GM18519 (cell line): ENCODE data around the gene ABCD1.
"Not testable (repeated sequence)": the region's sequence is repeated elsewhere in the genome, so short reads cannot be mapped to it uniquely, and the experiment has no call there.

ENCODE experiments used
- ATAC-seq: cut with Tn5 transposase; IDR thresholded peaks from one replicate; pipeline ENCODE4 v1.9.1; 2021; ENCODE audit warnings: mild to moderate bottlenecking, moderate library complexity; ENCODE audit not compliant: unreplicated experiment, low FRiP score

Gene ABCD1

DNA sequence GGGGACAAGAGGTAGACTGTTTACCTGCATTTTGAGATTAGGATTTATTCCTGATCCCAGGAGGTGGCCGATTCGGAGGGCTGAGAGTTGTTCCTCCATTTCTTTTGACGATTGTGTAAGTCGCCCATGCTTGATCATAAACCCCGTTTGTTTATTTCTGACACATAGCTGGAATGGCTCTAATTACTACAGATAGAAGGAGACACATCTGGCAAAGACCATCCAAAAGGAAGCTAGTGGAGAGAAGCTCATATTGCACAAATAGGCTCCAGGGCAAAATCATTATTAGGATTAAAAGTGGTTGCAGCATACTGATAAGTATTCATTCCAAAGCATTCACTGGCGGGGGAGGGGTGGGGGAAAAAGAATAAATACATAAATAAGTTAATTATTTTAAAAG lies 22.3 kb downstream of the ABCD1 start:
- not testable (repeated sequence) for ATAC-seq

DNA sequence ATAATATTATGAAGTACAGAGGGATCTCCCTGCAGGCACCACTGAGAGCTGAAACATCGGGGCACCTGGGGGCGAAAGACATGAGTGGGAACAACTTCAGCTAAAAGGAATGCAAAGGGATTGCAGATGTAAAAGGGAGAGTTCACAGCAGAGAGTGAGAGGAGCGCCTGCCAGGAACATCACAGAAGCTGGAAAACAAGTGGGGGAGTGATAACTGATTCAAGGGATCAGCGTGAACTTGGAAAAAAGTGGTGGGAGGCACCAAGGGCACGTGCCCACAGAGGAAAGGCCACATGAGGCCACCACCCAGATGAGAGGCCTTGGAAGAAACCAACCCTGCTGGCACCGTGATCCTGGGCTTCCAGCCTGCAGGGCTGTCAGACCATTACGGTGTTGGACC lies 24.4 kb downstream of the ABCD1 start:
- not testable (repeated sequence) for ATAC-seq

DNA sequence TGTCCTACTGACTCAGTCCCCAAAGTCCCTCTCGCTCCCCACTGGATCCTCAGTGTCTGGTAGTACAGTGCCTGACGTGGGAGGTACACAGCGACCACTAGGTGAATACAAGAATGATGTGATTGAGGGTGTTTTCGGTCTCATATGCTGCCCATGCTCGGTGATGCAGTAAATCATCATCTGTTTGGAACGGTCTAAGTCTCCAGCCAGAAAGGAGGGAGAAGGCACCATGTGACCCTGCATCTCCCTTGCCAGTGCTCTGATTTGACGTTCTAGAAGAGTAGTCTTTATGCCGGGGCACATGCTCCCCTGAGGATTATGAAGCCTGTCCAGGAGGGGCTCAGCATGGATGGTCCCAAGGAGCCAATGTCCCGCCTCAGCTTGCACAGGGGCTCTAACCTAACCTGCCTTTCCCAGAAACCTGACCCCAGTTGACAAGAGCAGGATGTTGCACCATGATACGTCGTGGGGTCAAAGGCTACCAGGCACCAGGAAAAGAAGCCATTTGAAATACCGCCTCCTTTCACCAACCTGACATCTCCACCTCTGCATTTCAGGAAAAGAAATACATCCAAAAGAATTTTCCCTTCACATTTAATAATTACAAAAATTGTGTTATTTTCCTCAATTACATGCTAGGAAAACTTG lies 25.6 kb downstream of the ABCD1 start:
- no peak for ATAC-seq

DNA sequence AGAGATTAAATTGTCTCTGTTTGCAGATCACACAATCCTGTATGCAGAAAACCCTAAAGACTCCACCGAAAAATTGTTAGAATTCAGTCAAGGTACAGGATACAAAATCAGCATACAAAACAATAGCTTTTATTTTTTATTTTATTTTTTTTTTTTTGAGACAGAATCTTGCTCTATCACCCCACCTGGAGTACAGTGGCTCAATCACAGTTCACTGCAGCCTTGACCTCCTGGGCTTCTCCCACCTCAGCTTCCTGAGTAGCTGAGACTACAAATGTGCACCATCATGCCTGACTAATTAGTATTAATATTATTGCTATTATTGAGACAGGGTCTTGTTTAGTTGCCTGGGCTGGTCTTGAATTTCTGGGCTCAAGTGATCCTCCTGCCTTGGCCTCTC lies 30.5 kb downstream of the ABCD1 start:
- no peak for ATAC-seq

DNA sequence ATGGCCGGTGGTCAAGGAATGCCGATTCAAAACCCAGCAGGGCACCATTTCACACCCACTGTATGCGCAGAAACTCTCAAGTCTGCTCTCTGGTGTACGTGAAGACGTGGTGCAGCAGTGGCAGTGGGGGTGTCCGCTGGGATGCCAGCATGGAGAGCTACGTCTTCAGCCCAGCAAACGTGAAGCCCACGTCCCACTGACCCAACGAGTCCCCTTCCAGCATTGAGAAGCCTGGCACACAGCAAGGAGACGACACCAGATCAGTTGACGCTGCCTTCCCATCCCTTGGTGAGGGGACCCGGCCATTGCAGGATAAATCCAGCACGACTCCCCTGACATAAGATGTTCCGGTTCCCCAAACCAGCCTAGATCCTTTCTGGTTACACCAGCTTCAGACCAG lies 37.2 kb downstream of the ABCD1 start:
- ATAC-seq: no peak

DNA sequence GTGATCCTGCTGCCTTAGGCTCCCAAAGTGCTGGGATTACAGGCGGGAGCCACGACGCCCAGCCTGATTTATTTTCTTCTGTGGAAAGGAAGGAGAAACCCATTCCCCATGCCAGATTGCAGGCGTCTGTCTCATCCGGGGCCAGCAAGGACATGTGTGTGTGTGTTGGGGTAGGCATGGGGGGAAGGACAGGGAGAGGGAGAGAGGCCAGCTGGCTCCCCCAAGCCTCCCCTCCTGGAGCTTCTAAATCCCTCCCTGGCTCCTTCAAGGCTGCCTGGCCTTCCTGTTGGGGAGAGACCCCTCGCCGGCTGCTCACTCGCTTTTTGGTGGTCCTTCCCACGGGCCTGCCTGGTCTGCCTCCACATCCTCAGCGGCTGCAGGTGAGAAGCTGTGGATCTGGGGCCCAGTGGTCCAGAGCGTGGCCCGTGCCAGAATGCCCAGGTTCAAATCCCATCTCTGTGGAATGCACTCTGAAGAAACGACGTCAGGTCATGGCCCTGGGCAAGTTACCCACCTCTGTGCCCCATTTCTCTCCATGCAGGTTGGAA lies 38.0 kb downstream of the ABCD1 start:
- ATAC-seq: no peak

DNA sequence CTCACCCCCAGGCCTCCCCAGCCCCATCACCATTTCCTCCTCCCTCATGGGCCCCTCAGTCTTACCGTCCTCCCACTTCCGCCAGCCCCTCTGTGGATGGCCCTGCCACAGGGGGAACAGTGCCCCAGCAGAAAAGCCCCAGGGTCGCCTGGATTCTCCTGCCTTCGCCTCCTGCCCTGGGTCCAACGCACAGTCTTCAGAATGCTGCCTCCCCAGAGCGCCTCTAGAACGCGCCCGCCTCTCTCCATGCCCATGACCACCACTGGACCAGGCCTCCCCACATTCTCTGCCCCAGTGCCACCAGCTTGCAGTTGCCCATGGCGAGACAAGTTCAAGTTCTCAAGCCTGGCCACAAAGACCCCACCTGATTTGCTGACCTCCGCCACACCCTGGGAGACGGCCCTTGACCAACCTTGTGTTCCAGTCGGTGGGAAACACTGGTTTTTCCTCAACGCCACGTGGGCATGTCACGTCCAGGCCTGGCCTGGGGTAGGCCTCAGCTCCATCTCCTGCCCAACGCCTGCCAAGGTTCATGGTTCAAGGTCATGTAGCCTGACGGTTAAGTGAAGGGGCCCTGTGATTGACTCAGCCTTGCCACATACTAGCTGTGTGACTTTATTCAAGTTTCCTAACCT lies 38.8 kb downstream of the ABCD1 start:
- no peak for ATAC-seq

DNA sequence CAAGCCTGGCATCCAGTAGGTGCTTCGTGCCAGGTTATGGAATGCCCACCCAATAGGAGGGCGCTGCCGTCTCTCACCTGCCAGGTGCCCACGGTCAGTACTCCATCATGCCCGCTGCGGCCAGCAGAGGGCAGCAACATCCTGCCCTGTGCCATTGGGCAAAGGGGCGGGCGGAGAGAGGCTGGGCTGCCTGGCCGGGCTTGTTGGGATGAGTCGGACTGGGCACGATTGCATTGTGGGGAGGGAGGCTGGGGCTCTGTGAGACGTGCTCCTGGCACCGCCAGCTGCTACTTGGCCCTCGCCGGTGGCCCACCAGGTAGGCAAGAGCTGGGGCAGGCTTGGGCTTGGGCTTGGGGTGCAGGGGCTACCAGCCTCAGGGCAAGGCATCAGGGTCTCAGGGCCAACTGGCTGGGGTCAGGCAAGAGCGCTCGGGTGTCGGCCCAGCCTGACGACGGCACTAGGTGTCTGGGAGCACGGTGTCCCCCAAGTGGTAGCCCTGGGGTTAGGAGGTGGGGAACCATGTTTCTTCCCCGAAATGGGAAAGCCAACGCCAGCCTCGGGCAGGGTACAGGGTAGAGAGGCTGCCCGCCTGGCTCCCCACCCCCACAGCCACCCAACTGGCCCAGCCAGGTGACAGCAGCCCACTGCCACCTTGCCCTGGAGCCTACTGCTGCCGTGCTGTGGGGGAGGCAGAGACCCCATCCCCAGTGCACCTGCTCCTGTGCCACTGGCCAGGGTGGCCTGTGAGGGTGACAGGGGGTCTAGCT lies 39.5 kb downstream of the ABCD1 start, which contains the start of gene PLXNB3:
Gene PLXNB3, plus strand, starts transcription at position 261 of the 767 bp plus-strand sequence. CDS start 1,287 bp downstream, outside the sequence.
- ATAC-seq: no peak

DNA sequence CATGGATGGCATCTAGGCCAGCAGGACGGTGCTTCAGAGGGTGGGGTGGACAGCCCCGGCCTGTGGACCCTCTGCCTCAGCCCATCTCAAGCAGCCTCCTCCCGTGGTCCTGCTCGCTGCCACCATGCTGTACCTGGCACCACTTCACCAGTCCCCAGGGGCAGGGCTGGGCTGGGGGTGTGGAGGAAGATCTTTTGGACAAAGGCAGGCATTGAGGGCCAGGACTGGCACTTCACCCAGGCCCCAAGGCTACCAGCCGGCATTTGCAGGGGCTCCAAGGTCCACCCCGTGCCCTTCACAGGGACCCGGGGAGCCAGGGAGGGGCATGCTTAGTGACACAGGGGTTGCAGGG lies 40.1 kb downstream of the ABCD1 start:
- no peak for ATAC-seq

DNA sequence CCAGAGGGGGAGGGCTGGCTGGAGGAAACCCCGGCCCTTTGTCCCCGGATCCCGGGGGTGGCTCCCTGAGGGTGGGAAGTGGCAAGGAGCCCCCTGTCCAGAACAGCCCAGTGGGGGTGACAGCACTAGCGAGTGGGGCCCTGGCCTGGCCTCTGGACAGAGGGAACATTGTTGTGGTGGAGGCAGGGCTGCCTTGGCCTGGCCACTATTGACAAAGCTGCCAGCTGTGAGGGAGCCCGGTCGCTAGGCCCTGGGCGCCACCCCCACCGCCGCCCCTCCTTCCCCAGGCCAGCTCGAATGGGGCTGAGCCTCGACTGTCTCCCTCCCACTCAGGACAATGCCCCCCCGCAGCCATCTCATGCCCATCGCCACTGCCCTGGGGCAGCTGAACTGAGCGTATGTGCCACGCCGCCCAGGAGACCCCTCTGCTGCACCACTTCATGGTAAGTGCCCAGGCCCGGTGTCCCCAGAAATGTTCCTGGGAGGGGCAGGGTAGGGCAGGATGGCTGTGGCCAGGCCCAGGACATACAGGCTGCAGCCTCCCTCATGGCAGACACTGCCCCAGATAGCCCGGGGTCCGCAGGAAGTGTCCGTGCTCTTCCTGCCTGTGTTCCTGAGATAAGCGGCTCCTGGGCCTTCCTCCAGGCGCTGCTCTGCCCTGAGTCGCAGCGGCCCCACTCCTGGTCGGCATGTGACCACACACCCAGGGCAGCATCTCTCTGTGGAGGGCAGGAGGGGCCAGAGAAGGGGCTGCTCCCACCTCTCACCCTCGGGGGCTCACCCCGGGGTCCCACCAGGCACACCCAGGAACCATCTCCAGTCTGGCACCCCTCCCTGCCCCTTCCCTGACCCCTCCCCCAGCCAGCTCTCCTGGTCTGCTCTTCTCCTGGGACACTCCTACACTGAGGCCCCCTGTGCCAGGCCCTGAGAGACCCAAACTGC lies 40.8 kb downstream of the ABCD1 start:
- ATAC-seq: no peak

DNA sequence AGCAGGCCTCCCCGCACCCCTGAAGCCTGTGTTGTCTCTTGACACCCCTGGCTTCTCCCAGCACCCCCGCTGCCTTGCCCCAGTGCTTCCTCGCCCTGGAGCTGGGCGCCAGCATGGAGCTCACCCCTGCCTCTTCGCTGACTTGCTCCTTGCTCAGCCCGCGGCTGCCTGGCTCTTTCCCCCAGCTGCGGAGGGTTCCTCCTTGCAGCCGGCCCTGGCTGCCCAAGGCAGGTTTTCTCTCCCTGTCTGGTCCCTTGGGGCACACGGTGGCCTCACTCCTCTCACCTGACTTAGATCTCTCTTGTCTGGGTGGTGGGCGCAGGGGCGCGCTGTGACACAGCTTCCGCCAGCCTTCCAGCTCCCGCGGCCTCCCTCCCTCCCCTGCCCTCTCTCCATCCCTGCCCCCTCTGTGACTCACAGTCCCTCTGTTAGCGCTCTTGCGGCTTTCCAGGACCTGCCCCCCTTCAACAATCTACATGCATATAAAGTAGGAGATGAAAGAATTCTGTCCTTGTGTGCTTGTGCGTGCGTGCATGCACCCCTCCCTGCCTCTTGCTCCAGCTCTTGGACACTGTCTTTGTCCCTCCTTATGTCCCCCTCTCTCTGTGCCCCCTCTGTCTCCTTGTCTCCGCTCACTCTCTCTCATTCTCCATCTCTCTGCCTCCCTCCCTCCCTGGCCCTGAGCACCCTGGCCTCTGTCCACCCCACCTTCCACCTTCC lies 41.6 kb downstream of the ABCD1 start:
- ATAC-seq: no peak

DNA sequence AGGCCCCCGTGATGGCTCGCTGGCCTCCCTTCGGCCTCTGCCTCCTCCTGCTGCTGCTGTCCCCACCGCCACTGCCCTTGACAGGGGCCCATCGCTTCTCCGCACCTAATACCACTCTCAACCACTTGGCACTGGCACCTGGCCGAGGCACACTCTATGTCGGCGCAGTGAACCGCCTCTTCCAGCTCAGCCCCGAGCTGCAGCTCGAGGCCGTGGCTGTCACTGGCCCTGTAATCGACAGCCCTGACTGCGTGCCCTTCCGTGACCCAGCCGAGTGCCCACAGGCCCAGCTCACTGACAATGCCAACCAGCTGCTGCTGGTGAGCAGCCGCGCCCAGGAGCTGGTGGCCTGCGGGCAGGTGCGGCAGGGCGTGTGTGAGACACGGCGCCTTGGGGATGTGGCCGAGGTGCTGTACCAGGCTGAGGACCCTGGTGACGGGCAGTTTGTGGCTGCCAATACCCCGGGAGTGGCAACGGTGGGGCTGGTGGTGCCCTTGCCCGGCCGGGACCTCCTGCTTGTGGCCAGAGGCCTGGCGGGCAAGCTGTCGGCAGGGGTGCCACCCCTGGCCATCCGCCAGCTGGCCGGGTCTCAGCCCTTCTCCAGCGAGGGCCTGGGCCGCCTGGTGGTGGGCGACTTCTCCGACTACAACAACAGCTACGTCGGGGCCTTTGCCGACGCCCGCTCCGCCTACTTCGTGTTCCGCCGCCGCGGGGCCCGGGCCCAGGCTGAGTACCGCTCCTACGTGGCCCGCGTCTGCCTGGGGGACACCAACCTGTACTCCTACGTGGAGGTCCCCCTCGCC lies 42.4 kb downstream of the ABCD1 start:
- ATAC-seq: no peak

DNA sequence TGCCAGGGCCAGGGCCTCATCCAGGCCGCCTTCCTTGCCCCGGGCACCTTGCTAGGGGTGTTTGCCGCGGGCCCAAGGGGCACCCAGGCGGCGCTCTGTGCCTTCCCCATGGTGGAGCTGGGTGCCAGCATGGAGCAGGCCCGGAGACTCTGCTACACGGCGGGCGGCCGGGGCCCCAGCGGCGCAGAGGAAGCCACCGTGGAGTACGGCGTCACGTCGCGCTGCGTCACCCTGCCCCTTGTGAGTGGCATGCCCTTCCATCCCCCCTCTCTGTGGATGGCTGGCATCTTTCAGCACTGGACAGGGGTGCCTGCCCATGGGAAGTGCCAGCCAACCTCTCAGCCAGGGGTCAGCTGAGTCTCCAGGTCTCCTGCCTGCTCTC lies 43.0 kb downstream of the ABCD1 start:
- ATAC-seq: no peak

DNA sequence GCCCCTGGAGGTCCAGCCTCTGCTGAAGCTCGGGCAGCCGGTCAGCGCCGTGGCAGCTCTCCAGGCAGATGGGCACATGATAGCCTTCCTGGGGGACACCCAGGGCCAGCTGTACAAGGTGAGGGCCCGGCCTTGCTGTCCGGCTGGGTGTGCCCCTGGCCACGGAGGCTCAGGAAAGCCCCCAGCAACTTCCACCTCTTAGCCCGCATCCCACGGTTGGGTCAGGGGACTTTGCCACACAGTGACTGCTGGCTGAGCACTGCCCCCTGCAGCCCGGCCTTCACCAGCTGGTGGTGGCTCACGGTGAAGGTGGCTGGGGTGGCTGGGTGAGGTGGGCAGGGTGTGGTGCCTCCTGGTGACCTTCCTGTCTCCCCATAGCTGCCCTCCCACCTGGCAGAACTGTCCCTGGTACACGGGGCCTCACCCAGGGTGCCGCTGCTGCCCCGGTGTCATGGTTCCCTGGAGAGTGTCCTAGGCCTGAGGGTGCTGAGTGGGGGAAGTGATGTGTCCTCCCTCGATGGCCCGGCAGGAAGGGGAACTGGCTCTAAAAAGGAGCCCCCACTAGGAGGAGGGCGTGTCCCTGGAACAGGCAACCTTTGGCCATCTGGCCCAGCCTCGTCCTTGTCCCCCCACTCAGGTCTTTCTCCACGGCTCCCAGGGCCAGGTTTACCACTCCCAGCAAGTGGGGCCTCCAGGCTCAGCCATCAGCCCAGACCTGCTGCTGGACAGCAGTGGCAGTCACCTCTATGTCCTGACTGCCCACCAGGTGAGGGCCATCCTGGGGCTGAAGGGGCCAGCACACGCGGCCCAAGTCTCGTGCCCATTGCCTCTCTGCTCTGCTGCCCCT lies 43.9 kb downstream of the ABCD1 start:
- ATAC-seq: no peak

DNA sequence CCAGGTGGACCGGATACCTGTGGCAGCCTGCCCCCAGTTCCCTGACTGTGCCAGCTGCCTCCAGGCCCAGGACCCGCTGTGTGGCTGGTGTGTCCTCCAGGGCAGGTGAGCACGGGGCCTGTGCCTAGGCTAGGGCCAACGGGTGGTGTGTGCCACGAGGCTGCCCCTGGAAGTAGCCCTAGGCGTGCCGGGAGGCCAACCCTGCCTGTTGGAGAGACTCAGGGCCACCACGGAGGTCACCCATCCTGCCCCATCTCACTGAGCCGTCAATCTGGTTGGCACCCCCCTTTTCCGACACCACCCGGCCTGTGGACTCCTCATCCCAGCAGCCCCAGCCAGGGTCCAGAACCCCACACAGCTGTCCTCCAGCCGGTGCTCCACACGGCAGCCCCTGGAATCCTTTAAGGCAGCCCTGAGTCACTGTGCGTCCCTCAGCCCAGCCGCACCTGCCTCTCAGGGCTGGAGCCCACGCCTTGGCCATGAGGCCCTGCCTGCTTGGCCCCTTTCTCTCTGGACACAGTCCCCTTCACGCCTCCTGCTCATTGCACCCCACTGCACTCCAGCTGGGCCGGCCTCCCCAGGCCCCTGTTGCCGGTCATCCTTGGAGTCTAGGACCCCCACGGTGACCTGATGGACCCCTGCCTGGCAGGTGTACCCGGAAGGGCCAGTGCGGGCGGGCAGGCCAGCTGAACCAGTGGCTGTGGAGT lies 44.7 kb downstream of the ABCD1 start:
- no peak for ATAC-seq

DNA sequence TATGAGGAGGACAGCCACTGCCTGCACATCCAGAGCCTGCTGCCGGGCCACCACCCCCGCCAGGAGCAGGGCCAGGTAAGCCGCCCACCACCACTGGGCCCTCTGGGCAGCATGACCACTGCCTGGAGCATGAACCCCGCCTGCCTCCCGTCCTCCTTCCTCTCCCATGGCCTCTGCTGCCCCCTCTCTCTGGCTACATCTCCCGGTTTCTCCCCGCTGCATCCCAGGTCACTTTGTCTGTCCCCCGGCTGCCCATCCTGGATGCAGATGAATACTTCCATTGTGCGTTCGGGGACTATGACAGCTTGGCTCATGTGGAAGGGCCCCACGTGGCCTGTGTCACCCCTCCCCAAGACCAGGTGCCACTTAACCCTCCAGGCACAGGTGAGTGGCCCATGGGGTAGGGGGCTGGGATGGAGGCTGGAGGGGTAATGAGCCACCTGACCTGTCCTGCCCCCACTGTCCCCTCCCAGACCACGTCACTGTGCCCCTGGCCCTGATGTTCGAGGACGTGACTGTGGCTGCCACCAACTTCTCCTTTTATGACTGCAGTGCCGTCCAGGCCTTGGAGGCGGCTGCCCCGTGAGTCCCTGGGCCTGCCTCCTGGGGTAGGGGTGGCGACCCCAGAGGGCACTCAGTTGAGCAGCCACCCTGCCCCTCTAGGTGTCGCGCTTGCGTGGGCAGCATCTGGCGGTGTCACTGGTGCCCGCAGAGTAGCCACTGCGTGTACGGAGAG lies 45.4 kb downstream of the ABCD1 start:
- ATAC-seq: no peak
